Spinal cord (tissue), 10 donors: Measurements from ENCODE around the gene RASA3. TPM values are rescaled to one million over a fixed set of nuclear protein-coding genes. Genes with fewer than 3 reads are reported as not detected.
"Not testable (repeated sequence)": the region's sequence is repeated elsewhere in the genome, so short reads cannot be mapped to it uniquely, and the experiment has no call there.

ENCODE experiments used
- DNase-seq, 6 donors: peaks; one replicate each; pipeline versions ENCODE4 v3.0.0 to v3.0.0-alpha.2; 2013 to 2015; ENCODE audit warnings: low spot score in 6 of 6, low read depth in 4 of 6
- H3K27ac ChIP-seq: one replicate; pipeline ENCODE4 v1.5.1; 2013; ENCODE audit warnings: low read depth, low read length, control low read depth
- H3K27me3 ChIP-seq: one replicate; pipeline ENCODE4 v1.6.1; 2013; ENCODE audit warnings: low read length; ENCODE audit not compliant: control insufficient read depth, insufficient read depth
- H3K36me3 ChIP-seq: one replicate; pipeline ENCODE4 v1.6.1; 2013; ENCODE audit warnings: low read length; ENCODE audit not compliant: control insufficient read depth, insufficient read depth
- H3K4me1 ChIP-seq: one replicate; pipeline ENCODE4 v1.6.1; 2013; ENCODE audit warnings: low read length; ENCODE audit not compliant: control insufficient read depth, insufficient read depth
- H3K4me3 ChIP-seq: one replicate; pipeline ENCODE4 v1.5.1; 2013; ENCODE audit warnings: low read depth, low read length, control low read depth
- H3K9me3 ChIP-seq: one replicate; pipeline ENCODE4 v1.6.1; 2013; ENCODE audit warnings: low read length; ENCODE audit not compliant: control insufficient read depth, insufficient read depth
- WGBS: methylation state at CpG from one replicate; pipeline ENCODE4 v1.1.5; 2013; ENCODE audit warnings: missing lambda C conversion rate; ENCODE audit not compliant: insufficient coverage; 5-methylcytosine and 5-hydroxymethylcytosine counted together
- polyA plus RNA-seq, 2 donors: library from polyadenylated mRNA; unstranded; fragments of 120-200 nt; gene quantifications; one replicate each; pipeline ENCODE4 v1.2.1, GENCODE V29; 2013; ENCODE audit not compliant: insufficient read length in 2 of 2
- total RNA-seq, 2 donors: library from RNA; depleted of rRNA in 1 of 2; stranded (reverse); fragments of 120-200 nt in 1 of 2; fragments of >200 nt in 1 of 2; gene quantifications; one replicate each; pipeline versions ENCODE4 v1.2.3 to v1.2.4, GENCODE V29; 2013 to 2014
- donor health status: healthy.

The RASA3 gene
- total and polyA plus RNA-seq, 4 donors: 15.2 to 31.6 (median 23.2) TPM

GRCh38 chr13:114022876-114023275, 109.5 kb downstream of the RASA3 start:
- no peaks in the 10 kb centered on the region for H3K9me3 ChIP-seq
- no peaks in the 10 kb centered on the region for H3K27me3 ChIP-seq
- 97% methylated on average over 11 of the region's 12 CpGs for WGBS
- H3K27ac ChIP-seq: no peak overlapping the region
- peaks cover 90% of the 10 kb centered on the region for H3K36me3 ChIP-seq
- peaks cover 31% of the 10 kb centered on the region for H3K4me1 ChIP-seq
- H3K4me3 ChIP-seq: no peak overlapping the region
- DNase-seq: no peak

DNA sequence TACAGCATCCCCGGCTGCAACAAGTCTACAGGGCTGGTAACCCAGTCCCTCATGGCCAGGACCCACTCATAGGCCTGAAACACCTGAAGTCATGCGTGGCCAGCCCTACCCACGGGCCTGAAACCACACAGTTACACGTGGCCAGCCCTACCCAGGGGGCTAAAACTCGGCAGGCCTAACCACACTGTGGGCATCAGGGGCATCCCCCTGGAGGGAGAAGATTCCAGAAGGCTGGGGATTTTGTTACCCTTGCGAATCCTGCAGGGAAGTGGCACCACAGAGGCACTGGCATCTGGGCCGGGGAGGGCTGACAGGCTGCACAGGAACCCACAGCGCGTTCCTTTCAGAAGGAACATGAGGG, 110.1 kb downstream of the RASA3 start:
- Histone ChIP-seq H3K4me1 (peaks cover 27% of the 10 kb centered on the region), H3K36me3 (peaks cover 93% of the 10 kb centered on the region), H3K9me3 (no peaks in the 10 kb centered on the region), H3K27ac (no peak overlapping the region), H3K27me3 (no peaks in the 10 kb centered on the region), H3K4me3 (no peak overlapping the region)
- 97% methylated on average over 5 of the region's 9 CpGs for WGBS
- DNase-seq: no peak

DNA sequence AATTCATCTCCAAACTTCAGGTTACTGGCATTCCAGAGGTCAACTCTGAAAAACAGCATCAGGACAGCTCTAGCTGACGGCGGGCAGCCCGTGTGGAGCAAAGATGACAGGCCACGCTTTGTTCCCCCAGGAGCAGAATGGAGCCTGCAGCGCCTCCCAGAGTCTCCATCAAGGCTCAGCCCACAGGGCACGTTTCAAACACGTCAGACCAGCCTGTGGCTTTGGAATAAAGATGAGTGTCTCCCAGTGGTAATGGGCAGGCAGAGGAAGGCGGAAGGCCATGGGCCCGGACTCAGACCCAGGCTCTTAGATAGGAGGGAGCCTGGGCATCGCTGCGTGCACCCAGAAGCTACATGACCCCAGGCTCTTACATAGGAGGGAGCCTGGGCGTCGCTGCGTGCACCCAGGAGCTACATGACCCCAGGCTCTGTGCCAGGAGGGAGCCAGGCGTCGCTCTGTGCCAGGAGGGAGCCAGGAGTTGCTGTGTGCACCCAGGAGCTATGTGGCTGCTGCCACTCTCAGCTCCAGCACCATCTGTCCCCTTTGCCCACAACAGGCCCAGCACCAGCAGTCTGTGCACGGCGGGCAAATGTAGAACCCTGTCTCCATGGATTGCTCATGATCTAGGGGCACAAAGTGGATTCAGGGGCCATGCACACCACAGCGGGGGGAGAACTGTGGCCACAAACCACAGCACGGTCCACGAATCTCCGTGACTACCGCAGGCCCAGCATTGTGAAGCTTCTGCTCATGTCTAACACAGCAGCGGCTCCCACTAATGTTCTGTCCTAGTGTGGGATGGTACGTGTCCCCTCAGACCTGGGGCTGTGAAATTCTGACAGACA, 110.7 kb downstream of the RASA3 start:
- Histone ChIP-seq H3K27me3 (no peaks in the 10 kb centered on the region), H3K9me3 (no peaks in the 10 kb centered on the region), H3K4me3 (no peak overlapping the region), H3K27ac (no peak overlapping the region), H3K36me3 (peaks cover 95% of the 10 kb centered on the region), H3K4me1 (peaks cover 23% of the 10 kb centered on the region)
- no peak for DNase-seq
- 87% methylated on average over 25 of the region's 25 CpGs for WGBS

DNA sequence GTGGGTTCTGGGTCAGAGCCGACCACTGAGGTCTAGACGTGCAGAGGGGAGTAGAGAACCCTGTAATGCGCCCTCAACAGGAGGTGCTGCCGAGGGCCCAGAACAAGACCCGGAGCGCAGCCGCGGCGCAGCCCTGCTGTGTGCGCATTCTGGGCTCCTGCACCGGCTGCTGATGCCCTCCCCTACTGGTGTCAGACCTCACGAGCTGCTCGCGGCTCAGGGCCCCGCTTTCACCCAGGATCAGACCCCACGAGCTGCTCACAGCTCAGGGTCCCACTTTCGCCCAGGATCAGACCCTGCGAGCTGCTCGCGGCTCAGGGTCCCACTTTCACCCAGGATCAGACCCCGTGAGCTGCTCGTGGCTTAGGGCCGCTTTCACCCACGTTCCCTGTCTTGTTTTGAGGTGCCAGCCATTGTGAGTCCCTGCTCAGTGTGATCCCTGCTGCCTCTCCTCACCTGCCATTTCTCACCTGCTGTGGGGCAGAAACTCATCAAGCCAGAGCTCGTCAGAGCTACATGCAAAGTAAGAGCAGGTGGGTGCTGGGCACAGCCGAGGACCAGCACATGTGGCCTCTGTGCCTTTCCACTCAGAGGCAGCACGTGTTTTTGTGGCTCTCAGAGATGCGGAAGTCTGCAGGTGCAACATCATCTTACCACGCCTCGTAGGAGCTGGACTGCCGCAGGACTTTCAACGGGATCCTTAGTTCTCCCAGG, 111.5 kb downstream of the RASA3 start:
- Histone ChIP-seq H3K9me3 (no peaks in the 10 kb centered on the region), H3K27ac (no peak overlapping the region), H3K4me3 (no peak overlapping the region), H3K36me3 (peaks cover 95% of the 10 kb centered on the region), H3K4me1 (peaks cover 15% of the 10 kb centered on the region), H3K27me3 (no peaks in the 10 kb centered on the region)
- 92% methylated on average over 32 of the region's 32 CpGs for WGBS
- DNase-seq: no peak

GRCh38 chr13:114020134-114020533, 112.3 kb downstream of the RASA3 start:
- 91% methylated on average over 11 of the region's 14 CpGs for WGBS
- not testable (repeated sequence) for H3K9me3 ChIP-seq, DNase-seq, H3K4me3 ChIP-seq, H3K27me3 ChIP-seq, H3K27ac ChIP-seq, H3K4me1 ChIP-seq
- H3K36me3 ChIP-seq: peaks cover 95% of the 10 kb centered on the region

- Histone ChIP-seq H3K36me3 (peaks cover 95% of the 10 kb centered on the region), H3K27ac (no peak overlapping the region), H3K9me3 (no peaks in the 10 kb centered on the region), H3K4me3 (no peak overlapping the region), H3K4me1 (no peaks in the 10 kb centered on the region), H3K27me3 (no peaks in the 10 kb centered on the region)
- WGBS: 88% methylated on average over 10 of the region's 13 CpGs
- no peak for DNase-seq
Observed at GRCh38 chr13:114019367-114019766, 113.1 kb downstream of the RASA3 start.

DNA sequence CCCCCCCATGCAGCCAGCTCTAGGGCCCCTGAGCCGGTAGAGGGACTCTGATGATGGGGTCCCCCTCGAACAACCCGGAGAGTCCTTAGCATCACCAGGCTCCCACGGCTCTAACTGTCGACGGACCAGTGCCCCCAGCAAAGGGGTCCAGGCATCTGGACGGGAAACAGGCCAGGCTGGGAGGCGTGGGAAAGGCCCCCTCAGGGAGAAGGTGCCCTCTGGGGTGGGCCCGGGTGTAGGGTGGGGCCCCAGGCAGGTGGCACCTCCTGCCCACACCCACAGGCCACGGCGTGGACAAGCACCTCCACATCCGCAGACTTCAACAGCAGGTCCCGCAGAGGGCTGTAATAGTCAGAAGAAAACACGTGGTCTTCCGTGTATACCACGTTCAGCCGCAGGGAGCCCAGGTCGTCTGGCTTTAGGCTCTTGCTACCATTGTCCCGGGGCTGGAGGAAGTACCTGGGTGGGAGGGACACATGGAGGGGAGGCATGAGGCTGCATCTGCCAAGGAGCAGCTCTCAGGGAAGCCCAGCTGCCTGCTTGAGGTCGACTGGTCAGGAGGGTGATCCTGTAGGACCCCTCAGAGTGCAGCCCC, 113.9 kb downstream of the RASA3 start:
- Histone ChIP-seq H3K27me3 (no peaks in the 10 kb centered on the region), H3K36me3 (peaks cover 96% of the 10 kb centered on the region), H3K9me3 (no peaks in the 10 kb centered on the region), H3K4me3 (no peak overlapping the region), H3K4me1 (no peaks in the 10 kb centered on the region), H3K27ac (no peak overlapping the region)
- no peak for DNase-seq
- WGBS: 94% methylated on average over 18 of the region's 20 CpGs

DNA sequence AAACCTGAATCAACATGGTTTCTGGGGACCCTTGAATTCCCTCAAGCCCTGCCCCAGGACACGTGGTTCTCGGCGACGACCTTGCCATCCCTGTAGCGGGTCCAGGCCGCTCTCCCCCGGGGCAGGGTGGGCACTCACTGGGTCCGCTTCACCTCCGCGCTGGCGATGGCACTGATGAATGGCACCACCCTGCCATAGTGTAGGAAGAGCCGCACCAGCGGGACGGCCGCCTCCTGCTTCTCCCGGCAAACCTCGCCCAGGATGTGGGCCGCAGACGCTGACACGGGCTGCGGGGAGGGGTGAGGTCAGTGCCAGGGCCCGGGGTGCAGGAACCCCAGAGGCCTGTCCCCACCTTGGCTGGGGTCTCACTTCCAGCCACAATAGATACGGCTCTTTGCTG, 114.5 kb downstream of the RASA3 start:
- no peaks in the 10 kb centered on the region for H3K9me3 ChIP-seq
- 93% methylated on average over 23 of the region's 23 CpGs for WGBS
- H3K36me3 ChIP-seq: peaks cover 96% of the 10 kb centered on the region
- no peak overlapping the region for H3K27ac ChIP-seq
- H3K27me3 ChIP-seq: no peaks in the 10 kb centered on the region
- DNase-seq: no peak
- H3K4me3 ChIP-seq: no peak overlapping the region
- no peaks in the 10 kb centered on the region for H3K4me1 ChIP-seq

DNA sequence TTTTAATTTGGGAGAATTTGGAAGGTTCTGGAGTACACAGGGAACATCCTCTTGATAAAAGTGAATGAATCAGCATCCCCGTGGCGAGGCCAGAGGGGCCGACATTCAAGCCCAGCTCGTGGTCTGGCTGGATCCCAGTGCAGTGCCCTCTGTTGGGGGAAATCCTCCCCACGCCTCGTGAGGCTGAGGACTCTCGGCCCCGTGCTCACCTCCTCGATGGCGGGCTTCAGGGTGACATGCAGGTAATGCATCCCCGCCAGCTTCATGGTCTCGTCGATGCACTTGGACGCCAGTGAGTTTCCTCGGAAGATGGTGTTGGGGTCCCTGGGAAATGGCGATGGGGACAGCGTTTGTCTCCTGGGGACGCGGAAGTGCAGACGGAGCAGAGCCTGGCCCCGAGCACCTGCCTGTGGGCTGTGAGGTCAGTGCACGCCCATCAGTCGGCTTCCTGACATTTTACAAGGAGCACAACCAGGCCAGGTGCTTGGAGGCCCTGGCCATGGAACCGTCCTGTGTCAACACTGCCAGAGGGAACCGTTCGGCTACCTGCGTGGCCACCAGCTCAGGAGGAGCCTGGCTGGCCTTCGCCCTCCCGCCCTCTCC, 115.3 kb downstream of the RASA3 start:
- no peaks in the 10 kb centered on the region for H3K27me3 ChIP-seq
- H3K4me3 ChIP-seq: no peak overlapping the region
- H3K27ac ChIP-seq: no peak overlapping the region
- H3K36me3 ChIP-seq: peaks cover 98% of the 10 kb centered on the region
- no peak for DNase-seq
- H3K4me1 ChIP-seq: no peaks in the 10 kb centered on the region
- 87% methylated on average over 29 of the region's 29 CpGs for WGBS
- H3K9me3 ChIP-seq: no peaks in the 10 kb centered on the region
